Activated CD8-positive, alpha-beta memory T cell treated with anti-CD3 and anti-CD28 coated beads for 1 hour (primary cell): ENCODE results near the gene ABLIM1.

Experiments
- DNase-seq, 2 donors: peaks; one replicate each; pipeline ENCODE4 v3.0.0-alpha.2; 2020; ENCODE audit warnings: low read depth in 1 of 2; ENCODE audit errors: extremely low read depth in 1 of 2

The ABLIM1 gene

DNA sequence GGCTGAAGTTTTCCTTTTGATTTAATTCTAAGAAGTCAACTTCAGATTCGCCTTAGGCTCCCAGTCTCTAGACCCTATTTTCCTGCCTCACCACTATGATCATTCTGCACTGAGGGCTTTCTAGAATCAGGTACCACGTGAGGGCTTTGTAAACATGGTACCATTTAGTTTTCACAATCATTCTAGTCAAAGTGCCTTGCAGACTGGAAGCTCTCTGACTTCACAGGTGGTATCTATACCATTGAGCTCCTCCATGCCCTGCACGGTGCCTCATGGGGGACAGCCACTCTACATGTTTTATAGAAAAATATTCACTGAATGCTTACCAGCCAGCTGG is 106.5 kb downstream of the ABLIM1 start:
- DNase-seq: no peak

DNA sequence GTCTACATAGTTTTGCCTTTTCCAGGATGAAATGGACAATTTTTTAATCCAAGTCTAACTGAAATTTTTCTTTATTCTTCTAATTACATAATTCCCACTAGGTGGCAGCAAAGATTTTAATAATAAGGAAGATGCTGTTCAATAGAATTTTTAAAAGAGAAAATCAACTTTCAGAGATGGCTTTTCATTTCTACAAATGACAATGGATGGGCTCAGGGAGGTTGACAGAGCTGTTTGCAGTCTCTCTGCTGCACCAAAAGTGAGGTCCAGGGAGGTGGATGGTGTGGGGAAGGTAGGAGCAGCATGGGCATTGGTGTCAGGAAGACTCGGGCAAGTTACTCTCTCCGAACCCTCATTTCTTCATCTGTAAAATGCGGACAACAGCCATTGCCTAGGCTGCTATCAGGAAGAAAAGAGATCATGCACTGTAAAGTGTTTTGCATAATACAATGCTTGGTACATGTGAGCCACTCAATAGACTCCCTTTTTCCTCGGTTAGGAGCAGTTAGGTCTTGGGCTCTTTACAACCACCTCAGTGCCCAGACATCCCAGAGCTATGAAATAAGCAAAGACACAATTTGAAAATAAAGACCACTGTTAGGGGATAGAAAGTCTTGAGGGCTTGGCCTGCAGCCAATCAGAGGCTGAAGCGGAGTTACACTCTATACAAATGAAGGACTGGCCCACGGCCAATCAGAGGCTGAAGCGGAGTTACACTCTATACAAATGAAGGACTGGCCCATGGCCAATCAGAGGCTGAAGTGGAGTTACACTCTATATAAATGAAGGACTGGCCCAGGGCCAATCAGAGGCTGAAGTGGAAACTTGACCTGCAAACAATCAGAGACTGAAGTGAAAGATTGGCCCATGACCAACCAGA is 107.1 kb downstream of the ABLIM1 start:
- DNase-seq: no peak

GRCh38 chr10:114548662-114549061 is 109.4 kb downstream of the ABLIM1 start:
- no peak for DNase-seq

DNA sequence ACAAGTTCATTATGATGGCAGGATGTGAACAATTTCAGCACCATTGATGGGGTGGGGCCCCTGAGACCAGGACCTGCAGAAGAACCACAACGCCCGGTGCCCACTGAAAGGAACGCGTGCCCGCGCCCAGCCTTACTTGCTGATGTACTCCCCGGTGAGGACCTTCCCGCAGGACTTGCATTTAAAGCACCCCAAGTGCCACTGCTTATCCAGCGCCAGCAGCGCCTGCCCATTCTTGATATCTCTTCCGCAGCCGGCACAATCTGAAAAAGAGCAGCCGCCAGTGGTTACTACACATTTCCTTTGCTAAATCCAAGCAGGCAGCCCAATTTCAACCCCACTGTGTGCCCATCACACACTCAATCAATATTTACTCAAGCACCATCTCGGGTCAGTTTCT is 110.6 kb downstream of the ABLIM1 start:
- no peak for DNase-seq

- no peak for DNase-seq
Measured at GRCh38 chr10:114547056-114547455, 111.0 kb downstream of the ABLIM1 start.

GRCh38 chr10:114545819-114546218 is 112.3 kb downstream of the ABLIM1 start:
- no peak for DNase-seq

DNA sequence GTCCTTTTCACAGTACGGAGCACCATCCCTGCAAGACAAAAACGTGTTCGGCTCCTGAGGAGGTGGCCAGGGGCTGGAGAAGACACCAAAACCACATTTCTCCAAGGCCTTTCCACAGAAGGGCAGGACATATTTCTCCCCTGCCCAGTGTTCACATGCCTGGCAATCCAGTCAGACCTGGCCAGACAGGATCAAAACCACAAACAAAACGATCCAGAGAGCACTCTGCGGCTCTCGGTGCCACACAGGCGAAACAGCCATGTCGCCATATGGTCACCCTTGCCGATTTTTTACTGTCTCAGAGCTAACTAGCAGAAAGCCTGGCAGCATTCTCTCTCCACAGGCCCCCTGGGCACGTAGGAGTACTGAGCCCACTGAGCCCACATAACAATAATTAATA is 113.0 kb downstream of the ABLIM1 start:
- no peak for DNase-seq

- peak; percentile 40 to 49 for DNase-seq
Measured at GRCh38 chr10:114544045-114544659, 113.9 kb downstream of the ABLIM1 start.

GRCh38 chr10:114543456-114543855 is 114.6 kb downstream of the ABLIM1 start:
- no peak for DNase-seq

DNA sequence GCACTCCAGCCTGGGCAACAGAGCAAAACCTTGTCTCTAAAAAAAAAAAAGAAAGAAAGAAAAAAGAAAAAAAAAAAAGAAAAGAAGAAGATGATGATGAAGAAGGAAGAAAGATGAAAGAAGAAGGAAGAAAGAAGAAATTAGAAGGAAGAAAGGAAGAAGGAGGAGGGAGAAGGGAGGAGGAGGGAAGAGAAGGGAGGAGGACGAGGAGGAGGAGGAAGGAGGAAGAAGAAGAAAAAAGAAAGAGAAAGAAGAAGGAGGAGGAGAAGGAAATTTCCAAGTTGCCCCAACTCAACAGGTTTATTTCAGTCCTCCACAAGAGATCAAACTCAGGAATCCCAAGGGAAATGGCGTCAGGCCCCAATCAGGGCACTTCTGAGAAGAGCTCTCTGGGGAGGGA is 115.7 kb downstream of the ABLIM1 start:
- DNase-seq: no peak

DNA sequence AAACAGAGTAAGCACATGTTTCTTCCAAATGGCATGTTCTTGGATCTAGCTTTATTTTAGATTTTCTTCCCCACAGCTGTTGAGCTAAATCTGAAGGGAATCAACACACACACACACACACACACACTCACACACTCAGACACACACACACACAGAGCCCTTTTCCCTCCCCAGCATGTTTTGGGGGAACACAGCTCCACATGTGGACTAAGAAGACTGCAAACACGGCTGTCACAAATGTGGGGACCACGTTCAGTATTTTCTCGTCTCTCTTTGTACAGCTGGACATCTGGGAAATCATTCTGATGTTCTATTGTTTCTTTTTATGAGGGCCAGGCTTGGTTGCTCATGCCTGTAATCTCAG is 116.3 kb downstream of the ABLIM1 start:
- DNase-seq: no peak

DNA sequence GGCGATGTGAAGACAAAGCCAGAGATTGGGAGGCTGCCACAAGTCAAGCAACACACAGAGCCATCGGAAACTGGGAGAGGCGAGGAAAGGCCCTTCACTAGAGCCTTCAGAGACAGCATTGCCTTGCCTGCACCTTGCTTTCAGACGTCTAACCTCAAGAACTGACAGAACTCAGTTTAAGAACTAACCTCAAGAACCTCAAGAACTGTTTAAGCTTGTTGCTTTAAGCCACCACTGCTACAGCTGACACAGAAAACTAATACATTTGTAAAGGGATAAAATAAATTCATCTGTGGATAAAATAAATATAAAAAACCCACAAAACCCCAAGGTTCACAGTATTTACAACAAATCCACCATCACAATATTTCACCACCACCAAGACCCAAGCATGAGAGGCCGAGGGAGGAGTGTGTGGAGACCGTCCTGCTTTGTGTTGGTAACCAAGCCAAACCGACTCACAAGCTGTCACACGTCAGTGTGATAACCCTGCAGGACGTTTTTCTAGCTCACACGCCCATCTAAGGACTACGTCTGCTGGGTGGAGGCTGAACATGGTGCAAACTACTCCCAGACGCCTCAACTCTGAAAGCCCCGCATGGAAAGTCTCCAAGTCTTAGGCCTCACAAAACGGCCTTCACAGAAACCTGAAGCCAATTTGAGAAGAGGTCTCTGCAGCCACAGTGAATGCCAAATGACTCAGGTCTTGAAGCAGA is 116.8 kb downstream of the ABLIM1 start:
- peak; percentile 43 to 64 for DNase-seq

- no peak for DNase-seq
Measured at GRCh38 chr10:114540236-114540635, 117.8 kb downstream of the ABLIM1 start.

- DNase-seq: no peak
Measured at GRCh38 chr10:114539623-114540022, 118.5 kb downstream of the ABLIM1 start.

DNA sequence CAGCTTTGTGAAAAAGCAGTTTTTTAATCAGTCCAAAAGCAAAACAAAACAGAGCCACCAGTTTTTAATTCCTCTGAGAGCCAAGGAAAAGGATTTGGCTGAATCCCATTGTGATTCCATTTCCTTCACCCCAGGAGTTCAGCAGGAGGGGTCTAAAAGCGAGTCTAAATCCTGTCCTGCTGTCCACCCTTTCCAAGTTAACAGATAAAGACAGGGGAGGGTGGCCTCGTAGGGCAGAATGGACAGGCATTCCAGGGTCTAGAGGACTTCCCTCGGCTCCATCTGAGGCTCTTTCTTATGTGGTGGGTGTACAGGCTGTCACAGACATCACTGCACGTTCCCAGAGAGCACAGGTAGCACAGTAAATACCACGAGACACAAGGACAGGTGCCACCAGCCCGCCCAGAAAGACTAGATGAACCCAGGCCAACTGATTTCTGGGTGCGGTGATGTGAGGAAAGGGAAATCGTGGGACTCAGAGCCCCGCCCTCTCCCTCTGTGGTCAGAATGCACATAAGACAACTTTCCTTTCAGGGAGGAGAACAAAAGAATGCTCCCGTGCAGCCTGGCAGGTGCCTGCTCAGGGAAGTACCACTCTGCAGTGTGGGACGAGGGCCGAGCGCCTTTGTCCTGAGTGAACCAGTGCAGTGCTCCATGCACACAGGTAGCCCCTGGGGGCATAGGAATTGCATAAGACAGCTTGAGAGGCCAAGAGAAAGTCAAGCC is 119.7 kb downstream of the ABLIM1 start:
- DNase-seq: peak in 1 of 2 donors; percentile 31

- DNase-seq: no peak
Measured at GRCh38 chr10:114537736-114538135, 120.3 kb downstream of the ABLIM1 start.

GRCh38 chr10:114534571-114534981 is 123.5 kb downstream of the ABLIM1 start:
- DNase-seq: no peak

DNA sequence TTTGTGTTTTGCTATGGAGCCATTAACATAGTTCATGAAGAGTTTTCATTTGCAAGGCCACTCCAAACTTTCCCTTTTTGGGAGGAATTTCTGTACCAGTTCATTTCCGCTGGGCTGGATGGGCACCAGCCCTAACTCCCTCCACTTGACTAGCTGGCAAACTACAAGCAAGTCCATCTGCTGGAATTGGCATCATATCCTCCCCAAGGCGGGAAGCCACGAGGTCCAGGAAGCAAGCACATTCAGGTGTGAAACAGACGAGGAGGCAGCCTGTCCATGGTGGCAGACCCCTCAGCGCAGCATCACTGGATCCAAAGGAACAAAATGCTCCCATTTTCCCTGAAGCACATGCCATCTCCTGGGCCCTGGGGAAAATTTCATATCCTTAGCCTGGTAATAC is 125.8 kb downstream of the ABLIM1 start:
- DNase-seq: no peak

GRCh38 chr10:114526504-114527238 is 131.4 kb downstream of the ABLIM1 start:
- peak; percentile 72 to 81 for DNase-seq

GRCh38 chr10:114526126-114526503 is 132.0 kb downstream of the ABLIM1 start:
- no peak for DNase-seq
